Activated T-helper 1 cell treated with anti-CD3 and anti-CD28 coated beads, Interleukin-12 subunit alpha, Interleukin-12 subunit beta, Interleukin-2, Interleukin-4 antibody, amounts not matched to agents 30 ng/mL and 10 ng/mL and 1 ng/mL, durations not matched to agents 14 hours and 24 hours and 36 hours (primary cell): ENCODE measurements around the gene RSBN1. TPM values are rescaled to one million over a fixed set of nuclear protein-coding genes. Genes with fewer than 3 reads are reported as not detected.
"Not testable (repeated sequence)": the region's sequence is repeated elsewhere in the genome, so short reads cannot be mapped to it uniquely, and the experiment has no call there.

Experiments used
- DNase-seq: peaks from one replicate; pipeline ENCODE4 v3.0.0; 2021; ENCODE audit warnings: low spot score
- H3K27ac Mint-ChIP-seq: one replicate; pipeline ENCODE4 v1.8.0; 2021; ENCODE audit warnings: mild to moderate bottlenecking, mixed read lengths
- H3K27me3 Mint-ChIP-seq: one replicate; pipeline ENCODE4 v1.8.0; 2022; ENCODE audit warnings: mild to moderate bottlenecking, moderate library complexity, mixed read lengths; ENCODE audit not compliant: insufficient read depth
- H3K36me3 Mint-ChIP-seq: one replicate; pipeline ENCODE4 v1.8.0; 2021; ENCODE audit warnings: low read depth, mixed read lengths
- H3K4me1 Mint-ChIP-seq: one replicate; pipeline ENCODE4 v1.8.0; 2021; ENCODE audit warnings: low read depth, mixed read lengths
- H3K4me3 Mint-ChIP-seq: one replicate; pipeline ENCODE4 v1.8.0; 2021; ENCODE audit warnings: mild to moderate bottlenecking, moderate library complexity, mixed read lengths
- H3K9me3 Mint-ChIP-seq: one replicate; pipeline ENCODE4 v1.8.0; 2021; ENCODE audit warnings: mixed read lengths
- intact Hi-C: fragments of 100-400 bp; cut with micrococcal nuclease; formaldehyde crosslinking; loops from one replicate; pipeline ENCODE4 v1.15.1; 2024
- total RNA-seq: library from RNA; stranded (reverse); gene quantifications from 2 replicates; pipeline ENCODE4 v1.2.3, GENCODE V29; 2022

The RSBN1 gene
- total RNA-seq, 1 donor from 2014 or later: 18.4 TPM

DNA sequence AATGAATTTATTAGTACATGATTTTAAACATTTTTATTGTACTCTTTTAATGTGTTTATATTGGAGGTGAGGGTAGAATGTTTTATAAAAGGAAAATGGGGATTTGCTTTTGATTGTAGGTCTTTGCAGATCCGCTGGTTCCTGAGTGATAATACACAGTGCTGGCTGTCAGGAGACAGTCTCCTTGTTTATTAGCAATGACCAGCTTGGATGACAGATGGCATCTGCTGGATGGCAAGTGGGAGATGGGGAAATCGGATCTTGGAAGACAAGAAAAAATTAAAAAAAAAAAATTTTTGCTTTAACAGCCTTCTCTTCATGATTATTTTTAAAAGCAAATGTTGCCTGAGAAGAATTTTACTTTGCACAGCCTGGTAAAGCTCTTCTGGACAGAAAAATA, 48.6 kb downstream of the RSBN1 start:
- H3K36me3 Mint-ChIP-seq: peaks cover 40% of the 10 kb centered on the region
- DNase-seq: no peak
- H3K27ac Mint-ChIP-seq: no peak overlapping the region
- no peaks in the 10 kb centered on the region for H3K27me3 Mint-ChIP-seq
- no peaks in the 10 kb centered on the region for H3K9me3 Mint-ChIP-seq
- intact Hi-C loops: no loop called here
- no peak overlapping the region for H3K4me3 Mint-ChIP-seq
- peaks cover 34% of the 10 kb centered on the region for H3K4me1 Mint-ChIP-seq

DNA sequence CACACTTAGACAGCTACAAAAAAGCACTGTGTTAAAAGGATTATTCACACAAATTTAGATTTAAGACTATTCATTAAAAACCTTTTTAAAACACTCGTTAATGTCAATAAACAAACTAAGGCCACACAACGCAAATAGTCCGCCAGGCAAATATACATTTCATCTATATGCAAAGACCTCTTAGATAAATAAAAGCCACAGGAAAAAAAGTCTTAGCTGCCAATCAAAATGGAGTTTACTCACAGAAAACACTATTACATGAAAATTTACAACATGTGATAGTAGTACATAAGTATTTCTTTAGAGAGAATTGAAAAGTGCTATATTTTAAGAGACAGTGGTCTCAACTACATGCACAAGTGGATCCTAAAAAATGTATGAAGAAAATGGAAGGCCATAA, 50.3 kb downstream of the RSBN1 start:
- Mint-ChIP-seq H3K9me3 (no peaks in the 10 kb centered on the region), H3K4me1 (peaks cover 34% of the 10 kb centered on the region), H3K4me3 (no peak overlapping the region), H3K36me3 (peaks cover 29% of the 10 kb centered on the region), H3K27me3 (no peaks in the 10 kb centered on the region), H3K27ac (no peak overlapping the region)
- DNase-seq: no peak
- intact Hi-C loops: no loop called here

DNA sequence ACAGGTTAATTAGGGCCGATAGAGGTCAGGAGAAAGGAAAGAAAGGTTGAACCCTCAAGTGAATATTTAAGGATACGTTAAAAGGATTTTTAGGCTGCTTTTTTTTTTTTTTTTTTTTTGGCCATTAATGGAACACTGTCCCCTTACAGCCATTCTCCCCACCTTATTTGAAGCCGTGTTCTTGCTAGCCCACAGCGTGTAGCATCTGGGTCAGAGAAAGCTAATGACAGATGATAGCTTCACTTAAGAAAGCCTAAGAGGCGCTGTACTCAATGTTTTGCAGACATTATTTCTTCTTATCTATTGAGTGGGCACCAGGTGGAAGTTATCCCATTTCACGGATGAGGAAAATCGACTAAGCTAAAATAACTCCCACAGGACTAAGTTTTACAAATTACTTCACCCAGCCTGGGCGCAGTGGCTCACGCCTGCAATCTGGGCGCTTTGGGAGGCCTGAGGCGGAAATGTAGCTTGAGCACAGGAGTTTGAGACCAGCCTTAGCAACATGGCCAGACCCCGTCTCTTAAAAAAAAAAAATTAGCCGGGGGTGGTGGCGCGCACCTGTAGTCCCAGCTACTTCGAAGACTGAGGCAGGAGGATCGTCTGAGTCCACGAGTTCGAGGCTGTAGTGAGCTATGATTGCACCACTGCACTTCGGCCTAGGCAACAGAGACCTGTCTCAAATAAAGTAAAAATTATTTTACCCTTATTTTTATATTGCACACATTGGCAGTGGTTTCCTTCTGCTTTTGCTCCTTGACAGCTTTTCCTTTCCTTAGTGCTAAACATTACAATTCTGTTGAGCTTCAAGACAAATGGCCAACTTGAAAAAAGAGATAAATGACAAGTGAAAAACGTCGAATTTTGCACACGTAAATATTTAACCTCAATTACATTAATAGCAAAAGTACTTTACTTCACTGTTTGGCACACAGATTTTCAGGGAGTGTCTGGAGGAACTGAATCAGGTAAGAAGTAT, 51.9 kb downstream of the RSBN1 start:
- intact Hi-C loops: no loop called here
- peak overlapping the region; percentile 95 for H3K4me3 Mint-ChIP-seq
- no peak for DNase-seq
- no peaks in the 10 kb centered on the region for H3K9me3 Mint-ChIP-seq
- no peaks in the 10 kb centered on the region for H3K27me3 Mint-ChIP-seq
- H3K27ac Mint-ChIP-seq: peak overlapping the region; percentile 94
- peaks cover 28% of the 10 kb centered on the region for H3K36me3 Mint-ChIP-seq
- H3K4me1 Mint-ChIP-seq: peaks cover 37% of the 10 kb centered on the region

DNA sequence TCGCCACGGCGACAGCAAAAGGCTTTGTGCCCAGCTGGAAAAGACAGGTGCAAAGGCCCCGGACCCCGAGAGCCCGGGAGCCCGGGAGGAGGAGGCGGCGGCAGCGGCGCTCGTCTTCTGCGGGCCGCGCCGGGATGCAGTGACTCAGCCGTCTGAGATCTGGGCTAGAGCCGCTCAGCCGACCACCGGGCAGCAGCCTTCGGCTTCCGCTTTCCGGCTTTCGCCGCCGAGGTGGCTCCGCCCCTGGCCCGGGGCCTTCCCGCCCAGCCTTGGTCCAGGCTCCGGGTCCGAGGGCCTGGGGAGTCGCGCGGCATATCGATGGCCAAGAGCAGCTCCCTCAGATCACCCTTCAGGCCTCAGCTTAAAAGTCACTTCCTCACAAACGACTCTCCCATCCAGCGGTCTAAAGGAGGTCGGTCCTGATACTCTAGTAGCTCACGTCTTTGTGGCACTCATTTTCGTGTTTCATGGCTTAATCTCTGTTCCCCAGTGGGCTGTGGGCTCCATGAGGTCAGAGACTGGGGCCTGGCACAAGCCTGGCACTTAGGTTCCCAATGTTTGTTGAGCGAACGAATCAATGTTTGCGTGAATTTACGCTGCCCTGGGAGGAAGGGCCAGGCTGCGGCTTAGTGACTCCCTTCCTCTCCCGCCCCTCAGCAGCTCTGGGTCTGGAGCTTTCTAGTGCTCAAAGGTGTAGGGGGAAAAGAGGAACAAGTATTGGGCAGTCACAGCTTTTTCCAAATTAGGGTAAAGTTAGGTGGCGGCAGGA, 52.8 kb downstream of the RSBN1 start, which contains the start of gene PHTF1:
Gene PHTF1 (minus strand): TSS at position 154 of the 769 bp plus-strand sequence. CDS start 783 bp downstream, outside the sequence.
- DNase-seq: peak; percentile 53
- Mint-ChIP-seq H3K4me1 (peaks cover 37% of the 10 kb centered on the region), H3K27me3 (no peaks in the 10 kb centered on the region), H3K4me3 (peak within 1 kb of the TSS; percentile 95), H3K27ac (peak within 1 kb of the TSS; percentile 97), H3K36me3 (peaks cover 24% of the 10 kb centered on the region), H3K9me3 (no peaks in the 10 kb centered on the region)
- intact Hi-C loops: loop anchor here (1.0 to 2.0 kb wide), 8 partner anchors 24 to 1141 kb away; partner anchors contain the start of genes CAPZA1, DCLRE1B, HIPK1 and LRIG2

DNA sequence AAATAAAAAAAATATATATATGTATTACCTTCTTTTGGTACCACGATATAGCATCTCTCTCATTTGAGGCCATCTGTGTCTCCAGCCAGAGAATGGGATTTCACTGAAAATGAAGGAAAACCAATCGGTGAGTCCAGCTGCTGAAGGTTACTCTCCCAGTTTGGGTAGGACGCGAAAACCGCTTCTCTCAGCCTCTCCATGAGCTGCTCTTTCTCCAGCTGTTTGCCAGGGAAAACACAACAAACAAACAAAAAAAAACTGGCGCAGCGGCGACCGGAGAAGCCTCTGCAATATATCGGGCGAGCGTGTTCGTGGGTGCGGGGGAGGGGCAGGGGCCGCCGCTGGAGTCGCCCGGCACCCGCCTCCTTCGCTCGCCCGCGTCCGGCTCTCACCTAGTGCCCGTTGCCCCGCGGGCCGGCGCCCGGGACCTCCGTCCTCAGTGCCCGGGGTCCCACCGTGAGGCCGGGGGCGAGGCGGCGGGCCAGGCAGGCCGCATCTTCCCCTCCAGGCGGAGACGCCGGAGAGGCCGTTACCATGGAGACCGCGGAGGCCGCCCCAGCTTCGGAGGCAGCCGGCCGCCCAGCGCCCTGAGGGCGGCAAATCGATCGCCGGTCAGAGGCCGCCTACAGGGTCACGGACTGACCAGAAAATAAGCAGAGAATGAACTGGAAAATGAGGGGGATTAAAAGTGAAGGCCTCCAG, 53.5 kb downstream of the RSBN1 start:
- intact Hi-C loops: loop anchor here (1.0 to 2.0 kb wide), 8 partner anchors 25 to 1140 kb away; partner anchors contain the start of genes CAPZA1, DCLRE1B, HIPK1 and LRIG2
- no peaks in the 10 kb centered on the region for H3K27me3 Mint-ChIP-seq
- H3K4me3 Mint-ChIP-seq: peak overlapping the region; percentile 95
- peaks cover 23% of the 10 kb centered on the region for H3K36me3 Mint-ChIP-seq
- peaks cover 34% of the 10 kb centered on the region for H3K4me1 Mint-ChIP-seq
- peak; percentile 62 for DNase-seq
- no peaks in the 10 kb centered on the region for H3K9me3 Mint-ChIP-seq
- H3K27ac Mint-ChIP-seq: peak overlapping the region; percentile 97

DNA sequence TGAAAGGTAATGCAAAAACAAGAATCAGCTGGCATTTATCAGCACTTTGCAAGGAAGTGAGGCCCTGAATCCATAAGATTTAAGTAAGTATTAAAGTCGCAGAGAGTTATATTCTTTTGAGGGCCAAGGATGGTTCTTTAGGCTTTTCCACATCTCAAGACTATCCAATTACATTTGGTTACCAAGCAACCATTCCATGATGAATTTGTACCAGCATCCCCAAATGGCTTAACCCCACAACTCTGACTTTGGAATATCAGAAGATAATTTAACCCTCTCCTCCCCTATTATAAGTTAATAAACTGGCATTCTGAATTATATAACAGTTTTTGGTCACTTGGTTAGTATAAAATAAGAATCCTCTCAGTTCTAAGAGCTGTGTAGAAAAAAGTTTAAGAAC, 55.8 kb downstream of the RSBN1 start:
- intact Hi-C loops: no loop called here
- DNase-seq: no peak

DNA sequence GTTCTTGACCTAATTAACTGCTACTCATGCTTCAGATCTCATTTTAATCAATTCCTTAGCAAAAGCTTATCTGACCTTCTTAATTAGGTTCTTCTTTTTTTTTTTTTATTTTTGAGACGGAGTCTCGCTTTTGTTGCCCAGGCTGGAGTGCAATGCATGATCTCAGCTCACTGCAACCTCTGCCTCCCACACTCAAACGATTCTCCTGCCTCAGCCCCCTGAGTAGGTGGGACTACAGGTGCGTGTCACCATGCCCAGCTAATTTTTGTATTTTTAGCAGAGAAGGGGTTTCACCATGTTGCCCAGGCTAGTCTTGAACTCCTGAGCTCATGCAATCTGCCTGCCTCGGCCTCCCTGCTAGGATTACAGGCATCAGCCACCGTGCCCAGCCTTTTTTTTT, 58.9 kb downstream of the RSBN1 start:
- peaks cover 18% of the 10 kb centered on the region for H3K36me3 Mint-ChIP-seq
- intact Hi-C loops: not testable (repeated sequence)

More for the DNA sequence above, 55.8 kb downstream of the RSBN1 start:
- Mint-ChIP-seq H3K27ac (no peak overlapping the region), H3K4me1 (peaks cover 29% of the 10 kb centered on the region), H3K9me3 (no peaks in the 10 kb centered on the region), H3K27me3 (no peaks in the 10 kb centered on the region), H3K36me3 (peaks cover 15% of the 10 kb centered on the region), H3K4me3 (peak overlapping the region; percentile 24)

DNA sequence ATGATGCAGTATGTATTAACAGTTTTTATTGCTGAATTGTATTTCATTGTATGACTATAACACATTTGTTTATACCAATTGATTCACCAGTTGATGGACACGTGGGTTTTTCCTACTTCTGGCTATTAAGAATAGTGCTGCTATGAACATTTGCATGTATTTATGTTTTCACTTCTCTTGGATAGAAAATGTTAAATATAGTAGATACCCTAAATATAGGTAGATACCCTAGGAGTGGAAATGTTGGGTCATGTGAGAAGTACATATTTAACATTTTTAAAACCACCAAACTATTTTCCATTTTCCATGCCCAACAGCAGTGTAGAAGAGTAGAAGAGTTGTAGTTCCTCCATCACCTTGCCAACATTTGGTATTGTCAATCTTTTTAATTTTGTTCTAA, 60.8 kb downstream of the RSBN1 start:
- Mint-ChIP-seq H3K4me3 (no peak overlapping the region), H3K4me1 (peaks cover 12% of the 10 kb centered on the region), H3K36me3 (peaks cover 23% of the 10 kb centered on the region), H3K27me3 (no peaks in the 10 kb centered on the region), H3K27ac (no peak overlapping the region), H3K9me3 (no peaks in the 10 kb centered on the region)
- DNase-seq: no peak
- intact Hi-C loops: no loop called here

More for the DNA sequence above, 58.9 kb downstream of the RSBN1 start:
- H3K27ac Mint-ChIP-seq, DNase-seq, H3K9me3 Mint-ChIP-seq, H3K27me3 Mint-ChIP-seq, H3K4me3 Mint-ChIP-seq: not testable (repeated sequence)
- peaks cover 22% of the 10 kb centered on the region for H3K4me1 Mint-ChIP-seq

DNA sequence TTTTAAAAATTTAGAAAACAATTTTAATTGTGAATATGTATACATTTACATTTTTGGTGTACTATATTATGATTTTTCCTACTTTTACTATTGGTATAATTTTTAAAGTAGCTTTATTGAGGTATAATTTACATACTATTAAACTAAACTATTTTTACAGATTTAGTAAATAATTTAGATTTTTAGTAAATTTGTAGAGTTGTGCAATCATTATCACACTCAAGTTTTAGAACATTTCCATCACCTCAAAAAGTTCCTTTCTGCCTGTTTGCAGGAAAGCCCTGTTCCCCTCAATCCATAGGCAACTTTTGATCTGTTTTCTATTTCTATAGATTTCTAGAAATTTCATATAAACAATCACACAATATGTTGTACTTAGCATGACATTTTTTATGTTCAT, 61.2 kb downstream of the RSBN1 start:
- H3K4me3 Mint-ChIP-seq: no peak overlapping the region
- intact Hi-C loops: no loop called here
- peaks cover 7% of the 10 kb centered on the region for H3K4me1 Mint-ChIP-seq

DNA sequence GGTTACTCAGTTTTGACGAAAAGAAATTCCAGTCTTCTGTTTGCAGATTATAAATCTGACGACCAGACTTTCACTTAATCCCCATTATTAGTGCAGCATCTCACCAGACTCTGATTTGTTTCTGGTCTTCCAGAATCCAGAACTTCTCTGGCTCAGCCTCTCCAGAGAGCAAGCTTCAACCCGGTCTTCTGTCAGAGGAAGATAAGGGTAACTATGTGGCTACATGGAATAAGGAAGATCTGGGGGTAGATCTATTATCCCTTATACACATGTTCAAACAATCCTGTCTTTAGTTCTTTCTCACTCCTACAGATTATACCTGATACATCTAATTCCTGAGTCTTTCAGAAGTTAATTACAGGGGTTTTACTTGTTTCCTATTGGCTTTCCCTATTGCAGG, 62.9 kb downstream of the RSBN1 start:
- Mint-ChIP-seq H3K27me3 (no peaks in the 10 kb centered on the region), H3K4me1 (peaks cover 7% of the 10 kb centered on the region), H3K27ac (no peak overlapping the region), H3K4me3 (no peak overlapping the region), H3K36me3 (peaks cover 14% of the 10 kb centered on the region), H3K9me3 (no peaks in the 10 kb centered on the region)
- no peak for DNase-seq
- intact Hi-C loops: no loop called here

More for the DNA sequence above, 61.2 kb downstream of the RSBN1 start:
- Mint-ChIP-seq H3K9me3 (no peaks in the 10 kb centered on the region), H3K36me3 (peaks cover 19% of the 10 kb centered on the region), H3K27me3 (no peaks in the 10 kb centered on the region), H3K27ac (no peak overlapping the region)
- no peak for DNase-seq

DNA sequence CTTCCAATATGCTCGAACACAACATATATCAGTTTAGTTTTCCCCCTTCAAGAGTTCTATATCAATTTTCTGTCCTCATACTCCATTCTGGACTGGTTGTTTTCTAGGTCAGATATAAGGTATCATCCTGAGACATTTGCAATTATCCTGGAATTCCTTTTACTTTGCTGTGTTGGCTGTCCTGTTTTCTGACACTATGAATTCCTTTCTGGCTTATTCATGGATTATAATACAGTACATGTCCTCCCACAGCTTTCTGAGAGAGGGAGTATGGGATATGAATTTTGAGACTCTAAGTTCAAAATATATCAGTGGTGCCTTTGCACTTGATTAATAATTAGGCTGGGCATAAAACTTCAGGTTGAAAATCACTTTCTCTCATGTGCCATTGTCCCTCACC, 64.9 kb downstream of the RSBN1 start:
- no peaks in the 10 kb centered on the region for H3K9me3 Mint-ChIP-seq
- intact Hi-C loops: no loop called here
- DNase-seq: no peak
- H3K4me1 Mint-ChIP-seq: peaks cover 16% of the 10 kb centered on the region
- no peak overlapping the region for H3K27ac Mint-ChIP-seq
- no peak overlapping the region for H3K4me3 Mint-ChIP-seq
- H3K36me3 Mint-ChIP-seq: peaks cover 12% of the 10 kb centered on the region
- H3K27me3 Mint-ChIP-seq: no peaks in the 10 kb centered on the region

DNA sequence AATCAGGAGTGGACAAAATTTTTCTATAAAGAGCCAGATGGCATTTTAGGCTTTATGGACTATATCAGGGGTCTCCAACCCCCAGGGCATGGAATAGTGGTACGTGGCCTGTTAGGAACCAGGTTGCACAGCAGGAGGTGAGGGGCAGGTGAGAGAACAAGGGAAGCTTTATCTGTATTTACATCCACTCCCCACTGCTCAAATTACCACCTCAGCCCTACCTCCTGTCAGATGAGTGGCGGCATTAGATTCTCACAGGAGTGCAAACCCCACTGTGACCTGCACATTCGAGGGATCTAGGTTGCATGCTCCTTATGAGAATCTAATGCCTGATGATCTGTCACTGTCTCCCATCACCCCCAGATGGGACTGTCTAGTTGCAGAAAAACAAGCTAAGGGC, 66.9 kb downstream of the RSBN1 start:
- Mint-ChIP-seq H3K4me1 (peaks cover 21% of the 10 kb centered on the region), H3K4me3 (no peak overlapping the region), H3K27me3 (no peaks in the 10 kb centered on the region), H3K9me3 (no peaks in the 10 kb centered on the region), H3K36me3 (peaks cover 19% of the 10 kb centered on the region), H3K27ac (no peak overlapping the region)
- intact Hi-C loops: no loop called here
- DNase-seq: no peak
